Activated T-cell treated with anti-CD3 and anti-CD28 coated beads, Interleukin-2, amount 50 U/mL, for 72 hours (primary cell): ENCODE measurements around the gene KRTAP5-10. TPM values are rescaled to one million over a fixed set of nuclear protein-coding genes. Genes with fewer than 3 reads are reported as not detected.
"Not testable (repeated sequence)": the region's sequence is repeated elsewhere in the genome, so short reads cannot be mapped to it uniquely, and the experiment has no call there.

Experiments
- ATAC-seq, 2 donors: fragments of 150-1000 bp; cut with Tn5 transposase; replicated peaks in 1 of 2; 2 replicates each; pipeline ENCODE4 v1.10.0; 2021; ENCODE audit warnings: moderate library complexity in 2 of 2, mild to moderate bottlenecking in 1 of 2
- DNase-seq, 2 donors: peaks; one replicate each; pipeline ENCODE4 v3.0.0; 2021 to 2022; ENCODE audit warnings: mixed read lengths in 1 of 2
- H3K27ac Mint-ChIP-seq: one replicate; pipeline ENCODE4 v1.8.0; 2022; ENCODE audit warnings: mild to moderate bottlenecking, moderate library complexity, mixed read lengths
- H3K27me3 Mint-ChIP-seq: one replicate; pipeline ENCODE4 v1.8.0; 2022; ENCODE audit warnings: low read depth, mixed read lengths
- H3K36me3 Mint-ChIP-seq, 2 donors: one replicate each; pipeline ENCODE4 v1.8.0; 2022; ENCODE audit warnings: mixed read lengths in 2 of 2, mild to moderate bottlenecking in 1 of 2; ENCODE audit not compliant: insufficient read depth in 2 of 2
- H3K4me1 Mint-ChIP-seq: one replicate; pipeline ENCODE4 v1.8.0; 2022; ENCODE audit warnings: low read depth, mixed read lengths
- H3K4me3 Mint-ChIP-seq, 2 donors: one replicate each; pipeline ENCODE4 v1.8.0; 2022; ENCODE audit warnings: mild to moderate bottlenecking in 2 of 2, mixed read lengths in 2 of 2, moderate library complexity in 2 of 2
- H3K9me3 Mint-ChIP-seq, 2 donors: one replicate each; pipeline ENCODE4 v1.8.0; 2022; ENCODE audit warnings: mixed read lengths in 2 of 2
- total RNA-seq, 2 donors: library from RNA; stranded (reverse); gene quantifications; one replicate each; pipeline ENCODE4 v1.2.3, GENCODE V29; 2022

Gene KRTAP5-10
- total RNA-seq, 2 donors from 2014 or later, result not detected

DNA sequence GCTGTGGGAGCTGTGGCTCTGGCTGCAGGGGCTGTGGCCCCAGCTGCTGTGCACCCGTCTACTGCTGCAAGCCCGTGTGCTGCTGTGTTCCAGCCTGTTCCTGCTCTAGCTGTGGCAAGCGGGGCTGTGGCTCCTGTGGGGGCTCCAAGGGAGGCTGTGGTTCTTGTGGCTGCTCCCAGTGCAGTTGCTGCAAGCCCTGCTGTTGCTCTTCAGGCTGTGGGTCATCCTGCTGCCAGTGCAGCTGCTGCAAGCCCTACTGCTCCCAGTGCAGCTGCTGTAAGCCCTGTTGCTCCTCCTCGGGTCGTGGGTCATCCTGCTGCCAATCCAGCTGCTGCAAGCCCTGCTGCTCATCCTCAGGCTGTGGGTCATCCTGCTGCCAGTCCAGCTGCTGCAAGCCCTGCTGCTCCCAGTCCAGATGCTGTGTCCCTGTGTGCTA, 16.6 kb upstream of the KRTAP5-10 start:
- Mint-ChIP-seq H3K4me3 (no peak overlapping the region), H3K9me3 (peaks cover 0 to 4% of the 10 kb centered on the region in 2 donors), H3K27me3 (peaks cover 27% of the 10 kb centered on the region), H3K4me1 (peaks cover 6% of the 10 kb centered on the region), H3K27ac (no peak overlapping the region), H3K36me3 (no peaks in the 10 kb centered on the region)
- DNase-seq, result no peak
- no peak for ATAC-seq

DNA sequence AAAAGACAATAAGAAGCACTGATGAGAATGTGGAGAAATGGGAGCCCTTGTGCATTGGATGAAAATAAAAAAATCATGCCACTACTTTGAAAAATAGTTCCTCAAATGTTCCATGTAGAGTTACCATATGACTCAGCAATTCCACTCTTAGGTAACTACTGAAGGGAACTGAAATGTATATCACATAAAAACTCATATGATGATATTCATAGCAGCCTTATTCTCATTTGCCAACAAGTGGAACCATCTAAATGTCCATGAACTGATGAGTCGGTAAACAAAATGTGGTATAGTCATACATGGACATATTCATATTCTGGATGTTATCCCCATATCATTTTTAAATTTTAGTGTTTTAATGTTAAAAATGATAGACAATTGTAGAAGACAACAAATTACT, 13.7 kb upstream of the KRTAP5-10 start:
- Mint-ChIP-seq H3K36me3 (no peaks in the 10 kb centered on the region), H3K27ac (no peak overlapping the region), H3K4me1 (no peaks in the 10 kb centered on the region), H3K9me3 (no peaks in the 10 kb centered on the region), H3K27me3 (peaks cover 26% of the 10 kb centered on the region), H3K4me3 (no peak overlapping the region)
- ATAC-seq (no peak), DNase-seq (no peak)

DNA sequence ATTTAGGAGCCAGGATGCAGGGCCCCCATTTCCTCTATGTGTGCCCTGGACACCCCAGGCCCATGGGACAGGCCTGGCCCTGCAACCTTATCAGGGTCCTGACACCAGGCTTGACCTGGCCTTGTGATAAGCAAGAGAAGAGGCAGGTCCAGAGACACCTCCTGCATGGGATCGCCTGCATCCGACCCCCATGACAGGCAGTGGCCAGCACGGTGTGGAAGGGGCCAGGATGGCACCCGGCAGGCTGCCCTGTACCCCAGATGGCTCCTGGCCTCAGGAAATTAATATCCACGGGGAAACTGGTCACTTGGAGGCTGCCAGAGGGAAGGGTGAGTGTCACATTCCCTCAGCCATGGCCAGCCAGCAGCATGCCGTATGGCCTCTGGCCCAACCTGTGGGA, 10.4 kb upstream of the KRTAP5-10 start:
- H3K36me3 Mint-ChIP-seq, result no peaks in the 10 kb centered on the region
- DNase-seq (no peak), ATAC-seq (no peak)
- no peaks in the 10 kb centered on the region for H3K9me3 Mint-ChIP-seq
- no peak overlapping the region for H3K4me3 Mint-ChIP-seq
- peaks cover 20% of the 10 kb centered on the region for H3K27me3 Mint-ChIP-seq
- no peak overlapping the region for H3K27ac Mint-ChIP-seq
- no peaks in the 10 kb centered on the region for H3K4me1 Mint-ChIP-seq

DNA sequence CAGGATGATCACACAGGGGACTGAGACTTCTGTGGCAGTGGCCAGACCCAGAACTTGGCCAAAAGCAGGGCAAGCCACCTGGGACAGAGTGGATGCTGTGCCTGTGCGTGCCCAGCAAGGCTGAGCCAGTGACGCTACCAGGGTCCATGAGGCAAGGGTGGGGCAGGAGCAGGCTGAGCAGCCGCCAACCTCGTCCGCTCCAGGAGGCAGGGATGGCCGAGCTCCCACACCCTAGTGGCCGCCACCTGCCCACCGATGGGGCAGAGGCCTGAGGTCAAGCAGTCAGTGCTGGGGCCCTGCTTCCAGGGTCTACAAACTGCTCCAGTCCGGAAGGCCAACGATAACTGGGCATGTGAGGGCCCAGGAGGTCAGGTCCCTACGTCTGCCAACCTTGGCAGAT, 9.9 kb upstream of the KRTAP5-10 start:
- ATAC-seq (no peak), DNase-seq (no peak)
- H3K36me3 Mint-ChIP-seq, result no peaks in the 10 kb centered on the region
- no peaks in the 10 kb centered on the region for H3K9me3 Mint-ChIP-seq
- H3K27ac Mint-ChIP-seq, result no peak overlapping the region
- no peaks in the 10 kb centered on the region for H3K4me1 Mint-ChIP-seq
- H3K4me3 Mint-ChIP-seq, result no peak overlapping the region
- peaks cover 18% of the 10 kb centered on the region for H3K27me3 Mint-ChIP-seq

DNA sequence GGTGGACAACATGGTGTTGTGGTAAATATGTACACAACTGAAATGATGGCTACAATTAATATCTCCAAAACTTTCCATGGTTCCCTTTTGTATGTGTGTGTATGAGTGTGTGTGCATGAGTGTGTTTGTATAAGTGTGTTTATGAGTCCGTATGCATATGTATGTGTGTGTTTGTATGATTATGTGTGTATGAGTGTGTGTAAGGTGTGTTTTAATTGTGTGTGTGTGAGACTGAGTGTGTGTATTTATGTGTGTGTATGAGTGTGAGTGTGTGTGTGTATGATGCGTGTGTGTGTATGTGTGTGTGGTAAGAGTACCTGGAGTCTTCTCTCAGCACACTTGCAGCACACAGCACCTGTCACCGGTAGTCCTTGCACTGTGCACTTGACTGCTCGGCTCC, 9.3 kb upstream of the KRTAP5-10 start:
- Mint-ChIP-seq H3K9me3 (no peaks in the 10 kb centered on the region), H3K27me3 (peaks cover 22% of the 10 kb centered on the region), H3K36me3 (no peaks in the 10 kb centered on the region), H3K4me3 (no peak overlapping the region), H3K4me1 (no peaks in the 10 kb centered on the region), H3K27ac (no peak overlapping the region)
- DNase-seq (no peak), ATAC-seq (no peak)

DNA sequence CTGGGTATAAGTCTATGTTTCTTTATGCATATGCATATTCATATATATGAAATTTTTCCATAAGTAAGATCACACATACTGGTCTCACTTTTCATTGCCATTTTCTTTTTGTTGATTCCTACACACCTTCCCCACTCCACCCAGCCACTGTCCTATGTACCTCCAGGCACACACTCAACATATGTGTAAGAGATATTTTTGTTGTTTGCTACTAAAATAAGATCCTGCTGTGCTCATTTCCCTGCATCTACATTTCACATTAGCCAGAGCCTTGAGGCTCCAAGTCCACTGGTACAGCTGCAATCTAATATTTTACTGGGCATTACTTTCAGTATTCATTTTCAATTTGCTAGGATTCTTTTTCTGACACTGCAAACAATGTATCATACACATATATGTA, 8.1 kb upstream of the KRTAP5-10 start:
- Mint-ChIP-seq H3K9me3 (no peaks in the 10 kb centered on the region), H3K27ac (no peak overlapping the region), H3K4me3 (no peak overlapping the region), H3K4me1 (no peaks in the 10 kb centered on the region), H3K36me3 (no peaks in the 10 kb centered on the region), H3K27me3 (peaks cover 29% of the 10 kb centered on the region)
- DNase-seq (no peak), ATAC-seq (no peak)

DNA sequence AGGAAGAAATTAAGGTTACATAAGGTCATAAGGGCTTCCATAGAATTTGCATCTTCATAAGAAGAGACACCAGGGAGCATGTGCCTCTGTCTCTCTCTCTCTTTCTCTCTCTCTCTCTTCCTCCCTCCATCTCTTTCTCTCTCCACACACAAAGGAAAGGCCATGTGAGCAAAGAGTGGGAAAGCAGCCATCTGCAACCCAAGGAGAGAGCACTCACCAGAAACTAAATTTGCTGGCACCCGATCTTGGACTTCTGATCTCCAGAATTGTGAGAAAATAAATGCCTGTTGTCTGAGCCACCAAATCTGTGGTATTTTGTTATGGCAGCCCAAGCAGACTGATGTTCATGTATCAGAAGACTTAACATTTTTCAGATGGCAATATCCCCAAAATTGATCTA, 6.4 kb upstream of the KRTAP5-10 start:
- Mint-ChIP-seq H3K27ac (no peak overlapping the region), H3K4me3 (no peak overlapping the region), H3K27me3 (peaks cover 41% of the 10 kb centered on the region), H3K9me3 (no peaks in the 10 kb centered on the region), H3K36me3 (no peaks in the 10 kb centered on the region), H3K4me1 (peaks cover 4% of the 10 kb centered on the region)
- ATAC-seq (no peak), DNase-seq (no peak)

DNA sequence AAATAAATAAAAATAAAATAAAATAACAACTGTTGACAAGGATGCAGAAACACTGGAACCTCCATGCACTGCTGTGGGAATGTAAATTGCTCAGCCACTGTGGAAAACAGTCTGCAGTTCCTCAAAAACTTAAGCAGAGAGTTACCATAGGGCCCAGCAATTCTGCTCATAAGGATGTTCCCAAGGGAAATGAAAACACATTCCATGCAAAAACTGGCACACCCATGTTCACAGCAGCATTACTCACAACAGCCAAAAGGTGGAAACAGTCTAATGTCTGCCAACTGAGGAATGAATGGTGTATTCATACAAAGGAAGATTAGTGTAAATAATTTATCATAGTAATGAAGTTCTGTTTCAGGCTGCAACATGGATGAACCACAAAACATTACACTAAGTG, 3.2 kb upstream of the KRTAP5-10 start:
- Mint-ChIP-seq H3K4me1 (peaks cover 4% of the 10 kb centered on the region), H3K27me3 (peaks cover 57% of the 10 kb centered on the region)

DNA sequence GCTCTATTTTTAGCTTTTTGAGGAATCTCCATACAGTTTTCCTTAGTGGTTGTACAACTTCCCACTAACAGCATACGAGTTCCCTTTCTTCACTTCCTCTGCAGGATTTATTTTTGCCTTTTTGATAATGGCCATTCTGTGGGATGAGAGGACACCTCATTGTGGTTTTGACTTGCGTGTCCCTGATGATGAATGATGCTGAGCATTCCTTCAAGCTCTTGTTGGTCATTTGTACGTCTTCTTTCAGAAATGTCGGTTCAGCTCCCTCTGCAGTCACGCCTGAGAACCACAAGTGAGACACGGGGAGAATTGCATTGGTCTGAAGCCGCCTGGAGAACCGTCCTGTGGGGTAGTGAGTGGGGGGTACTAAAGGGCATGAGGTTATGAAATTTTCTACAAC, 2.0 kb upstream of the KRTAP5-10 start:
- Mint-ChIP-seq H3K27ac (no peak overlapping the region), H3K4me3 (no peak overlapping the region), H3K27me3 (peaks cover 52% of the 10 kb centered on the region), H3K36me3 (no peaks in the 10 kb centered on the region), H3K9me3 (no peaks in the 10 kb centered on the region), H3K4me1 (peaks cover 4% of the 10 kb centered on the region)
- peak; percentile 14 to 36 for DNase-seq
- peak in 1 of 2 donors; percentile 42 for ATAC-seq

More for the DNA sequence above, 3.2 kb upstream of the KRTAP5-10 start:
- no peaks in the 10 kb centered on the region for H3K9me3 Mint-ChIP-seq
- no peak overlapping the region for H3K4me3 Mint-ChIP-seq
- H3K36me3 Mint-ChIP-seq, result no peaks in the 10 kb centered on the region
- H3K27ac Mint-ChIP-seq, result no peak overlapping the region
- DNase-seq (no peak), ATAC-seq (no peak)

DNA sequence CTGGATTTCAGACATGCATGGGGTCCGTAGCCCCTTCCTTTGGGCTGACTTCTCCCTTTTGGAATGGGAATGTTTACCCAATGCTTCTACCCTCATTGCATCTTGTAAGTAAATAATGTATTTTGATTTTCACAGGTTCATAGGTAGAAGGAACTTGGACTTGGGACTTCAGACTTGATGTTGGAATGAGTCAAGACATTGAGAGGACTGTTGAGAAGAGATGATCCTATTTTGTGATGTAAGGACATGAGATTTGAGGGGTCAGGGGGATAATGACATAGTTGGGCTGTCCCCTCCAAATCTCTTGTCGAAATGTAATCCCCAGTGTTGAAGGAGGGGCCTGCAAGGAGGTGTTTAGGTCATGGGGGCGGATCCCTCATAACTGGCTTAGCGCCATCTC, 933 bp upstream of the KRTAP5-10 start:
- H3K4me3 Mint-ChIP-seq, result no peak overlapping the region
- H3K27ac Mint-ChIP-seq, result no peak overlapping the region
- no peaks in the 10 kb centered on the region for H3K36me3 Mint-ChIP-seq
- H3K27me3 Mint-ChIP-seq, result peaks cover 50% of the 10 kb centered on the region
- peaks cover 4% of the 10 kb centered on the region for H3K4me1 Mint-ChIP-seq
- H3K9me3 Mint-ChIP-seq, result no peaks in the 10 kb centered on the region
- no peak for DNase-seq
- ATAC-seq, result no peak

DNA sequence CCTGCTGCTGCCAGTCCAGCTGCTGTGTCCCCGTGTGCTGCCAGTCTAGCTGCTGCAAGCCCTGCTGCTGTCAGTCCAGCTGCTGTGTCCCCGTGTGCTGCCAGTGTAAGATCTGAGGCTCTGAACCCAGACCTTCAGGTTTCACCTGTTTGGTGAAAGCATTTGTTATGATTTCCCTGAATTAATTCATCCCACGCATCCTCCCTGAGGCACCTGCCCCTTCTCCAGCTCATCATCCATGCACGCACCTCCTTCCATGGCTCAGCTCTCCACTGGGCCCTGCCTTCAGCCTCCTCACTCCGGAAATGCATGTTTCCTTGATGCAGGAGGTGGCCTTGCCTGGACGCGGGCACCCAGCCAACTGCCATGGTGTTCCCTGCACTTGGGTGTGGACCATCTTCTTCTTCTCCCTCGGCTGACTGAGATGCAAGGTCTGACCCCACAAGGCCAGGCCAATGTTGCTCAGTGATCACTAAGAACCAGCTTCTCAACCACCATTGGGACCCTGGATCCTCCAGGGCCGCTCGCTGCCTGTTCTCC, 788 bp downstream of the KRTAP5-10 start:
- peaks cover 4% of the 10 kb centered on the region for H3K4me1 Mint-ChIP-seq
- ATAC-seq, result no peak
- no peaks in the 10 kb centered on the region for H3K36me3 Mint-ChIP-seq
- no peak overlapping the region for H3K27ac Mint-ChIP-seq
- DNase-seq, result no peak
- no peaks in the 10 kb centered on the region for H3K9me3 Mint-ChIP-seq
- no peak overlapping the region for H3K4me3 Mint-ChIP-seq
- peaks cover 52% of the 10 kb centered on the region for H3K27me3 Mint-ChIP-seq

DNA sequence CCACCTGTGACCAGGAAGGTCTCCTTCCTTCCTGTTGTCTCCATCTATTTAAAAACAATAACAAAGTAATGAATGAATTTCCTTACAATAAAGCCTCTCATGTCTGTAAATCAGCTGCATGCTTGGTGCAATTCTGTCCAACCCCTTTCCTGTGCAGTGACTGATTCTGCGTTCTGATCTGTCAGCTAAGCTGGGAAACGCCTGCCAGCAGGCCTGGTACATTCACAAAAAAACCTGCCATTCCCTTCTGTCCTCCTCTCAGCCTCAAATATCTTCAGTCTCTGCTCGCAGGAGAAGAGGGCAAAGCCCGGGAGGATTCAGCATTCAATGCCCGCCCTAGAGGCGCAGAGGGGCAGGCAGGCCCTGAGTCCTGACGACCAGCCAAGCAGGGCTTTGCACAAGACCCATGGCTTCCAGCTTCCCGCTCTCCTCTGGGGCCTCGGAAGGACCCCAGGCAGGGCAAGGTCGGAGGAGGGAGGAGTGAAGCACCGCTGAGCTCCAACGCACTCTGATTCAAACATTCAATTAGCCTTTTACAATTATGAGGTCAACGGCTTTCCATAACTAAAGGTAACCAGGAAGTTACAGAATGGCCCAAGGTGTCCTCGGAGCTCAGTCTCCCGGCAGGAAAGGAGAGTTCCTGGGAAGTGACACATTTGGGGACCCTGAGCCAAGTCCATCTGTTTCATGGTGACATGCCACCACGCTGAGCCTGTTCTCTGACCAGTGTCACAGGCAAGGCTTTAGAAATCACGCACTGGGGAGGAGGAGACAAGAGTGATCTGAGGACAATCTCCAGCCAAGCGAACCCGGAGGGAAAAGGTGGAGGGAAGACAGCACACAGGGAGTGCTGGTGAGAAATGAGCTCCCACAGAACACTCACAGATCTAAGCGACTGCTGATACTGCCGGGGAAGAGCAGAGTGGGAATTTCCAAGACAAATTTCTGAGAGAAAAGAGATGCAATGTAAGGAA, 1.6 kb downstream of the KRTAP5-10 start:
- H3K27ac Mint-ChIP-seq, H3K4me3 Mint-ChIP-seq, H3K9me3 Mint-ChIP-seq, H3K4me1 Mint-ChIP-seq, ATAC-seq, H3K36me3 Mint-ChIP-seq, DNase-seq: not testable (repeated sequence)
- H3K27me3 Mint-ChIP-seq, result peaks cover 46% of the 10 kb centered on the region

DNA sequence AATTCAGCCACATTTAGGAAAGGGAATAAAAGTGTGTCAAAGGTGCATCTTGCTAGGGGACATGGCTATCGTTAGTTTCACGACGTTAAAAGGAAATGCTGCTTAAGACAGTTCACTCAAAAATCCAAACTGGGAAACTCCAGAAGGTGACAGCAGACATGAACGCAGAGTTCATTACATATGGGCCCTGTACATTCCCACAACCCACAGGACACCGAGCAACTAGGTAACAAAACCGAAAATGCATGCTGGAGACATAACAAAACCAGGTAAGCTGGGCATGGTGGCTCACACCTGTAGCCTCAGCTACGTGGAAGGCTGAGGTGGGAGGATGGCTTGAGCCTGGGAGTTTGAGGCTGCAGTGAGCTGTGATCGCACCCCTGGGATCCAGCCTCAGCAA, 2.3 kb downstream of the KRTAP5-10 start:
- H3K4me1 Mint-ChIP-seq, ATAC-seq, H3K27ac Mint-ChIP-seq, H3K36me3 Mint-ChIP-seq, H3K4me3 Mint-ChIP-seq, H3K9me3 Mint-ChIP-seq, DNase-seq: not testable (repeated sequence)
- peaks cover 46% of the 10 kb centered on the region for H3K27me3 Mint-ChIP-seq
